HG02870 (cell line): ENCODE data around the gene ZNF724.
A peak's percentile ranks its signal among the peaks of the same experiment; 100 is the strongest.
"Not testable (repeated sequence)": the region's sequence is repeated elsewhere in the genome, so short reads cannot be mapped to it uniquely, and the experiment has no call there.

Source experiments
- ATAC-seq: cut with Tn5 transposase; IDR thresholded peaks from one replicate; pipeline ENCODE4 v1.9.1; 2021; ENCODE audit warnings: mild to moderate bottlenecking, moderate library complexity; ENCODE audit not compliant: unreplicated experiment

The ZNF724 gene

GRCh38 chr19:23249911-23250649 lies at the start of gene ZNF724:
TSS of gene ZNF724 (minus strand) at chr19:23250394. CDS start at chr19:23250242, 152 bp downstream.
- peak; percentile 98 for ATAC-seq

GRCh38 chr19:23294141-23294540 lies 43.9 kb upstream of the ZNF724 start:
- ATAC-seq, result no peak

- not testable (repeated sequence) for ATAC-seq
Measured at GRCh38 chr19:23289966-23290365, 39.8 kb upstream of the ZNF724 start.

GRCh38 chr19:23287620-23288019 lies 37.4 kb upstream of the ZNF724 start:
- ATAC-seq, result no peak

- no peak for ATAC-seq
Measured at GRCh38 chr19:23286477-23286876, 36.3 kb upstream of the ZNF724 start.

- no peak for ATAC-seq
Measured at GRCh38 chr19:23285948-23286347, 35.8 kb upstream of the ZNF724 start.

GRCh38 chr19:23285326-23285725 lies 35.1 kb upstream of the ZNF724 start:
- not testable (repeated sequence) for ATAC-seq

- no peak for ATAC-seq
Measured at GRCh38 chr19:23283925-23284324, 33.7 kb upstream of the ZNF724 start.

GRCh38 chr19:23281663-23282276 lies 31.6 kb upstream of the ZNF724 start:
- ATAC-seq, result no peak

GRCh38 chr19:23278118-23278517 lies 27.9 kb upstream of the ZNF724 start:
- ATAC-seq, result not testable (repeated sequence)

GRCh38 chr19:23273590-23274412 lies 23.6 kb upstream of the ZNF724 start:
- peak; percentile 100 for ATAC-seq

- no peak for ATAC-seq
Measured at GRCh38 chr19:23273022-23273589, 22.9 kb upstream of the ZNF724 start.

- no peak for ATAC-seq
Measured at GRCh38 chr19:23263870-23264590, 13.8 kb upstream of the ZNF724 start.

GRCh38 chr19:23263396-23263795 lies 13.2 kb upstream of the ZNF724 start:
- no peak for ATAC-seq

- ATAC-seq, result no peak
Measured at GRCh38 chr19:23262920-23263319, 12.7 kb upstream of the ZNF724 start.

GRCh38 chr19:23261496-23262020 lies 11.4 kb upstream of the ZNF724 start:
- ATAC-seq, result no peak

GRCh38 chr19:23260956-23261355 lies 10.8 kb upstream of the ZNF724 start:
- ATAC-seq, result no peak

GRCh38 chr19:23259961-23260360 lies 9.8 kb upstream of the ZNF724 start:
- no peak for ATAC-seq

GRCh38 chr19:23255700-23256099 lies 5.5 kb upstream of the ZNF724 start:
- no peak for ATAC-seq

GRCh38 chr19:23254141-23254910 lies 4.1 kb upstream of the ZNF724 start:
- no peak for ATAC-seq
